Measurements from ENCODE around the gene CNRIP1.
A peak's percentile ranks its signal among the peaks of the same experiment; 100 is the strongest.

Gene CNRIP1

GRCh38 chr2:68292108-68292710 lies 27.5 kb downstream of the CNRIP1 start:
- no peak for DNase-seq (ENCODE audit: low read depth, low spot score)

DNA sequence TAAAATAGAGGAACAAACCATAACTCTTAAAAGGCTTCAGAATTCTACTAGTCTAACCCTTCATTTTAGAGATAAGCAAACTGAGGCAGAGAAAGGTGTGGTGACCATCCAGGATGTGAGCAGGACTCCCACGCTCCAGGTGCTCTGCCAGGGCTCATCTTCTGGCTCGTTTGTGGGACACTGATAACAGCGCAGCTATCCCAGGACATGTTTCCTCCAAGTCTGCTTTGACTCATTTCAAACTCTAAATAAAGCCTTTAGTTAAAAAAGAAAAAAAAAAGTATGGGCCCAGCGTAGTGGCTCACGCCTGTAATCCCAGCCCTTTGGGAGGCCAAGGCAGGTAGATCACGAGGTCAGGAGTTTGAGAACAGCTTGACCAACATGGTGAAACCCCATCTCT lies 28.4 kb downstream of the CNRIP1 start:
- DNase-seq (ENCODE audit: low read depth, low spot score) = no peak

DNA sequence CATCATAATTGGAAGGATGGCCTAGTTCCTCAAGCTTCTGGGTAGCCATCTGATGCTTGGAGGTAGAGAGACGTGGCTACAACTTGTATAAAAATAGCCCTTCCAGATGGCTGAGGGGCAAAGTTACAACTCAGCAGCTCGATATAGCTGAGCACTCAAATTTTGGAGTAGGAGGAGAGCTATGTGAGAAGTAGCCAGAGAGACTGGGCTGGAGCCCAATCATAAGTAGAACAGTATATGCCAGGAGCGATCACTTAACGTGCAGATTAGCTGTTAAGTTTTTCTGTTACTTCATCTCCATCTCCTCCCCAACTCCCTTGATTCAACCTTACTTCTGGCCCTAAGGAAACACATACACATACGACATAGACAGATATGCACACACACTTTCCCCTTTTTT lies 28.8 kb downstream of the CNRIP1 start:
- DNase-seq (ENCODE audit: low read depth, low spot score) = no peak

- no peak for DNase-seq (ENCODE audit: low read depth, low spot score)
Observed at GRCh38 chr2:68287580-68288441, 31.9 kb downstream of the CNRIP1 start.

DNA sequence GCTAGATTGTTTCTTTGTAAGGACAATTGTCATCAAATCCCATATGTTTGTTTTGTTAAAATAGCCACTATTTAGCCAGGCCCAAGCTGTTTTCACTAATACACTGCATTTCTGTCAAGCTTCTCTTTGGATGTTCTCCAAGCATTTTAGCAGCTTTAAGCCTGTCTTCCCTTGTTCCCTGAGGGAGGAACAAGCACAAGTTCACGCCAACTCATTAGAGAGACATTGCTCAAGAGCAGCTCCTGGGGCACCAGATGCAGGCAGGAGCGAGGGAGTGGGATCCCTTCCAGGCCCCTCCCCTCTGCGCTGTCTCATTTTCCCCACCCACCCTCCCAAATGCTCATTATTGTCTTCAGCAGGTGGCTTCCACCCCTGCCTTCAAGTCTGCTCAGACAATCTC lies 34.9 kb downstream of the CNRIP1 start:
- no peak for DNase-seq (ENCODE audit: low read depth, low spot score)

DNA sequence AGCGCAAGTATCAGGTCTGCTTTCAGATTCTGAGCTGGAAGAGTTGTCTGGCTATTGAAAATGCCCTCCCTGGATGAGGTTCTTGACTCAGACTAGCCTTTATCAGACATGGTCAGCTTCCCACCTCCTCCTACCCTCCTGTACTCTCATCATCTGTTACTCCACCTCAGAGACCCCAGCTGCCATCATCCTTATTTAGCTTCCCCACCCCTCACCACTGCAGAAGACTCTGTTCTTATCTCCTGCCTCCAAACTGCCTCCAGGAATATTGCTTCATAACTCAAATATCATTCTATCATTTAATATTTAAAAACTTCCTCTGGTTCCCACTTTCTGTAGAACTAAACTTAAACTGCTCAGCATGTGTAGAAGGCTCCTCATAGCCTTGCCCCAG lies 36.3 kb downstream of the CNRIP1 start:
- DNase-seq (ENCODE audit: low read depth, low spot score) = no peak

DNA sequence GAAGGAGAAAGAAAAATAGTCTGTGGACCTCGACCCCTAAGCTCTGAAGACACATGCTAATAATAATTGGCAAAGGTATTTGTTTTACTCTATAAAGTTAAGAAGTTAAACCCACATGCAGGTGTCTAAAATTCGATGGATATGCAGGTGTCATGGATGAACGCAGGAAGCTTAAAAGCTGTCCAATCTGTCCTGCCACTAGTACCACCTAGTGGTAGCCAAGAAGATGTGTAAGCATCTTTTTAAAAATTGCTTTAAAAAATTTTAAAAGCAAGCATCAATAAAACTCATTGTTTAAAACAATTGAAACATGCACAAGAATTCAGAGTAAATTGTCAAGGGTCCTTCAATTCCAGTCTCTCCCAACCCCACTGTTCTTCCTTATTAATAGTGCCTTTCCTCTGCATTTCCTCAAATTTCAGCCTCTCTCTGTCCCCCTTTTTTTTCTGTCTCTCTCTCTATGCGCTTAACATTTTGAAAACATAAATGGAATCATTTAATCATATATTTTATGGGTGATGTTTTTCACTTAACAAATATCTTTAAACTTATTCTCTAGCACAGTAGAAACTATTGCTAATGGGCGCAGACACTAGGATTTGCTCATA lies 36.8 kb downstream of the CNRIP1 start:
- no peak for DNase-seq (ENCODE audit: low read depth, low spot score)

GRCh38 chr2:68280796-68281195 lies 39.0 kb downstream of the CNRIP1 start:
- DNase-seq (ENCODE audit: low read depth, low spot score) = no peak

- DNase-seq (ENCODE audit: low read depth, low spot score) = no peak
Observed at GRCh38 chr2:68280348-68280747, 39.4 kb downstream of the CNRIP1 start.

DNA sequence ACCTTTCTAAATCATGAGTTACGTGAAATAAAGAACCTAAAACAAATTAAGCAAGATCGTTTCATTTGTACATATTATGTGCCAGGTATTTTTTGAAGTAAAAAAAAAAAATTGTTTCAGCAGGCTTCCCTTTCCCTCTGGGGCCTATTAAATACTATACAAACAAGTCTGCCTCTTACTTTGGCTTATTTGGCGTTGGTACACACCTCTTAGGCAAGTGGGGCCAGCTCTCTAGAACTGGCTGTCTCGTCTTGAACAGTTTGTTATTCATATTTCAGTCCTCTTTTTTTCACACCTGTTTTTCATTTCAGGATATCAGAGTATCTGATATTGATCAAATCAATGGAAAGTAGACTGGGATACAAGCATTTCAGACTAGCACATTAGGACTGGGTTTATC lies 40.1 kb downstream of the CNRIP1 start:
- no peak for DNase-seq (ENCODE audit: low read depth, low spot score)

GRCh38 chr2:68278169-68278568 lies 41.6 kb downstream of the CNRIP1 start:
- DNase-seq (ENCODE audit: low read depth, low spot score) = no peak

DNA sequence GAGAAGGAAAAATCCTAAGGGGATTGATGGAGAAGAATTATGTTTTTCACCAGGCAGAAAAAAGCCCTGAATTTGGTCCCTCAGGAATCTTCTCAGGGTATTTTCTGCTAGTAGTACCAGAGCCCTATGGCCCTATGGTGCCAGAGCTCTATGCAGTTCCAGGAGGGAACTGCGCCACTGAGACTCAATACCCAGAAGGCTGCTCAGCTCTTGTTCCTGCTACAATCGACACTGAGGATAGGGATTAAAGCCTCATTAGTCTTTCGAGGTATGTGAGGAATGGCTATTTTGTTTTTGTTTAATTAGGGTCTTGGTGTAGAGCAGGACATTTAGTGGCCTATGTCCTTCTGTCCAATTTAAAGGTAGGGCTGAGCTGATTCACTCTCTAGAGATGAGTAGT lies 45.7 kb downstream of the CNRIP1 start:
- no peak for DNase-seq (ENCODE audit: low read depth, low spot score)

GRCh38 chr2:68272246-68272994 lies 47.3 kb downstream of the CNRIP1 start:
- DNase-seq (ENCODE audit: low read depth, low spot score) = no peak

- DNase-seq (ENCODE audit: low read depth, low spot score) = no peak
Observed at GRCh38 chr2:68266655-68267054, 53.1 kb downstream of the CNRIP1 start.

GRCh38 chr2:68263632-68264031 lies 56.1 kb downstream of the CNRIP1 start:
- DNase-seq (ENCODE audit: low read depth, low spot score) = no peak

- DNase-seq (ENCODE audit: low read depth, low spot score) = no peak
Observed at GRCh38 chr2:68258851-68259250, 60.9 kb downstream of the CNRIP1 start.

GRCh38 chr2:68256093-68256450 lies 63.7 kb downstream of the CNRIP1 start:
- no peak for DNase-seq (ENCODE audit: low read depth, low spot score)

- no peak for DNase-seq (ENCODE audit: low read depth, low spot score)
Observed at GRCh38 chr2:68253219-68254068, 66.3 kb downstream of the CNRIP1 start.

- peak; percentile 60 for DNase-seq (ENCODE audit: low read depth, low spot score)
Observed at GRCh38 chr2:68252400-68253218, 67.1 kb downstream of the CNRIP1 start, which contains the start of gene PPP3R1. Gene PPP3R1, minus strand, starts transcription at chr2:68252532. Its CDS starts 405 bp downstream, at chr2:68252127.

- no peak for DNase-seq (ENCODE audit: low read depth, low spot score)
Observed at GRCh38 chr2:68251855-68252399, 67.8 kb downstream of the CNRIP1 start.
